Endothelial cell (in vitro differentiated cells): ENCODE results near the gene PSMA7. TPM values are rescaled to one million over a fixed set of nuclear protein-coding genes. Genes with fewer than 3 reads are reported as not detected.

ENCODE experiments used
- DNase-seq: peaks from one replicate; pipeline ENCODE4 v3.0.0; 2021; ENCODE audit warnings: low spot score
- H3K27ac Mint-ChIP-seq: one replicate; pipeline ENCODE4 v1.8.0; 2021; ENCODE audit warnings: mixed read lengths, inconsistent platforms; ENCODE audit not compliant: unreplicated experiment
- H3K27me3 Mint-ChIP-seq: one replicate; pipeline ENCODE4 v1.8.0; 2021; ENCODE audit warnings: mild to moderate bottlenecking, moderate library complexity, mixed read lengths, inconsistent platforms; ENCODE audit not compliant: unreplicated experiment
- H3K36me3 Mint-ChIP-seq: one replicate; pipeline ENCODE4 v1.8.0; 2021; ENCODE audit warnings: mild to moderate bottlenecking, low read depth, mixed read lengths, inconsistent platforms; ENCODE audit not compliant: unreplicated experiment
- H3K4me1 Mint-ChIP-seq: one replicate; pipeline ENCODE4 v1.8.0; 2021; ENCODE audit warnings: mild to moderate bottlenecking, mixed read lengths, inconsistent platforms; ENCODE audit not compliant: unreplicated experiment
- H3K4me3 Mint-ChIP-seq: one replicate; pipeline ENCODE4 v1.8.0; 2021; ENCODE audit warnings: mild to moderate bottlenecking, mixed read lengths, inconsistent platforms; ENCODE audit not compliant: unreplicated experiment
- H3K9me3 Mint-ChIP-seq: one replicate; pipeline ENCODE4 v1.8.0; 2021; ENCODE audit warnings: mixed read lengths, inconsistent platforms; ENCODE audit not compliant: unreplicated experiment
- CTCF ChIP-seq: fragments of 200-600 bp; sonication (generic); IDR thresholded peaks from one replicate; pipeline ENCODE4 v1.5.0; 2021; ENCODE audit warnings: antibody characterized with exemption; ENCODE audit not compliant: unreplicated experiment
- total RNA-seq: library from RNA; stranded (reverse); fragmentation: NEBNext Ultra II Directional; extraction: Animal tissue kit (Norgen Biotek cat#: 25700); gene quantifications from one replicate; pipeline ENCODE4 v1.2.1, GENCODE V29; 2021; ENCODE audit not compliant: unreplicated experiment

Gene PSMA7
- total RNA-seq, 1 donor from 2014 or later, result 302 TPM

- Mint-ChIP-seq H3K4me1 (peaks cover 2% of the 10 kb centered on the region), H3K27me3 (peaks cover 5% of the 10 kb centered on the region), H3K27ac (no peak overlapping the region), H3K4me3 (peak overlapping the region; percentile 91), H3K36me3 (peaks cover 27% of the 10 kb centered on the region), H3K9me3 (no peaks in the 10 kb centered on the region)
- TF ChIP-seq CTCF, result no peak
- DNase-seq, result no peak
Observed at GRCh38 chr20:62123450-62124118, 19.6 kb downstream of the PSMA7 start.

GRCh38 chr20:62122654-62123449, 20.3 kb downstream of the PSMA7 start:
- Mint-ChIP-seq H3K9me3 (no peaks in the 10 kb centered on the region), H3K27ac (no peak overlapping the region), H3K4me1 (peaks cover 2% of the 10 kb centered on the region), H3K36me3 (peaks cover 22% of the 10 kb centered on the region), H3K27me3 (peaks cover 3% of the 10 kb centered on the region), H3K4me3 (peak overlapping the region; percentile 91)
- TF ChIP-seq CTCF, result no peak
- DNase-seq, result no peak

DNA sequence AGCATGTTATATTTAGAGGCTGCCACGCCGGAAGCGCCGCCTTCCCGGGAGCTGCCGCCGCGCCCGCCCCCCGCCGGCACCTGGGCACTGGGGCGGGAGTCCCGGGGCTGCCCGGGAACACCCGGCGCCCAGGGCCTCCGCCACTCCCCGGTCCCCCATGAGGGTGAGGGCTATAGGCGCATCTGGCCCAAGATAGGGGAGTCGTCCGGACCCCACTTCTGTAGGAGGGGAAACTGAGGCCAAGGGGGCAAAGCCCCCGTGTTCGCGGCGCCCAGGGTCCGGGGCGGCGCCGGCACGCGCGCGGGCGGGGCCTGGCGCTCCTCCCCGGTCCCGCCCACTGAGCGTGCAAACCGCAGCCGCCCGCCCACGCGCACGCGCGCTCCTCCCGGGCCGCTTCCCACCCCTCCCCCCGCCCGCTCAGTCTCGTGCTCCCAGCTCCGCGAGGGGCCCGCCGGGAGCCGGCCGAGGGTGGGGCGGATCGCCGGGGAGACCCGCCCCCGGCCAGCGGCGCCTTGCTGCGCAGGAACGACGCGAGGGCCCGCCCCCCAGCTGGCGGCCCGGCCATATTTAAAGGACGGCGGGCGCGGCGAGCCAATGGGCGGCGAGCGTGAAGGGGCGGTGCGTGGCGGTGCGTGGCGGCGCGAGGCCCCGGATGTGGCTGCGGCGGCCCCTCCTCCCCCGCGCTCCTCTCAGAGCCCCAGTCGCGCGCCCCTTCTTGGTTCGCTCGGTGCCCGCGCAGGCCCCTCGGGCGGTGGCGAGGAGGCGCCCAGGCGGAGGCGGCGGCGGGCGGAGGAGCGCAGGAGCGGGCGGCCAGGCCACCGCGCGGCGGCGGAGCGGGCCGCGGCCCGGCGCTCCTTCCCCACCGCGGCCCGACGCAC, 21.2 kb downstream of the PSMA7 start, which contains the start of gene LSM14B:
Gene LSM14B, plus strand, starts transcription at position 700 of the 878 bp plus-strand sequence. CDS start 192 bp downstream, outside the sequence.
- H3K27ac Mint-ChIP-seq, result peak within 1 kb of the TSS; percentile 72
- no peaks in the 10 kb centered on the region for H3K9me3 Mint-ChIP-seq
- peaks cover 14% of the 10 kb centered on the region for H3K36me3 Mint-ChIP-seq
- H3K4me1 Mint-ChIP-seq, result peaks cover 2% of the 10 kb centered on the region
- peak within 1 kb of the TSS; percentile 91 for H3K4me3 Mint-ChIP-seq
- peaks cover 3% of the 10 kb centered on the region for H3K27me3 Mint-ChIP-seq
- peak; percentile 98 for DNase-seq
- TF ChIP-seq CTCF, result no peak

- no peak for TF ChIP-seq CTCF
- no peak for DNase-seq
Observed at GRCh38 chr20:62120990-62121775, 22.0 kb downstream of the PSMA7 start.

More at GRCh38 chr20:62120990-62121775, 22.0 kb downstream of the PSMA7 start:
- Mint-ChIP-seq H3K27me3 (peaks cover 2% of the 10 kb centered on the region), H3K4me1 (peaks cover 2% of the 10 kb centered on the region), H3K36me3 (peaks cover 11% of the 10 kb centered on the region), H3K9me3 (no peaks in the 10 kb centered on the region), H3K27ac (peak overlapping the region; percentile 72), H3K4me3 (peak overlapping the region; percentile 91)
